ENCODE measurements around the gene BANP.
"Not testable (repeated sequence)": the region's sequence is repeated elsewhere in the genome, so short reads cannot be mapped to it uniquely, and the experiment has no call there.

The BANP gene

DNA sequence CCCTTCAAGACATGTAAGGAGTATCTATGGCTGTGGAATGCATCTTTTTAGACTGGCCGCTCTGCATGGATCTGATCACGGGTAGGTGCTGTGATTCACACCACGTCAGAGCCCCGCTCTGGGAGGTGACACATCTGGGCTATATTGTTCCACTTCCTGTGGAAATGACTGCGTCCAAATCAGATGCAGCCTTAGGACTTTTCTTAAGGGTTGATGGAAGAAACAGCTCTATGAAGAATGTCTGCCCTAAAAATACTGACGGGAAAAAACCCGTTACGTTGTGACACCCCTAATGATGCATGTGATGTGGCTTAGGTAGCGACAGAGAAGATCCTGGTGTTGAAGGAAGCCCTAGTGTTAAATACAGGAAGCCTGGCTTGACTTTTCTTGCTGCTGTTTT lies 12.2 kb downstream of the BANP start:
- Histone ChIP-seq H3K9me3 (ENCODE audit: control insufficient read depth, insufficient read depth, low read length) (no peaks in the 10 kb centered on the region), H3K4me1 (ENCODE audit: insufficient read depth, low read length) (no peaks in the 10 kb centered on the region; the same call in 1 of the 2 replicates), H3K36me3 (ENCODE audit: insufficient read depth, low read length) (no peaks in the 10 kb centered on the region), H3K9ac (ENCODE audit: low read depth, low read length) (no peak overlapping the region)

DNA sequence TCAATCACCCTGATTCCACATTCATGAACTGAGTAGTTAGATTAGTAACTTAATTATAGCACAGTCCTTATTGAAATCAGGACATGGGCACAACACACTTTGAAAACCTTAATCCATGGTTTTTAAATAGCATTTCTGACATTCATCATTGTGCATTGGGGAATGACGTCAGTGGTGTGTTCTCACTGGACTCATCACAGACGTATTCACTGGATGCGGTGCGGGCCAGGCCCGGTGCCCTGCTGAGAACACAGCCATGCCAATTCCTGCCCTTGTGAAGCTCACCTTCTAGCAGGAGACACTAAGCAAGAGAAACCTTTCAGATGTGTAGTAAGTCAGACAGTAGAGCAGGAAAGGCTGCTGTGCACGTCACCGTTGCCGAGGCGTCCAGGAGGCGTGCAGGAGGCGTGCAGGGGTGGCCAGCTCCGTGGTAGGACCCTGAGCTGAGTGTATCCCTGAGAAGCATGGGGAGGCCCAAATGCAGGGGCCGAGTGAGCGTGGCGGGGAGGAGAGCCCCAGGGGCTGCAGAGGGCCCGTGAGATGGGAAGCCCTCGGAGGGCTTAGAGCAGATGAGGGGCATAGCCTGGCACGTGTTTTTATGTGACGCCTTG lies 12.9 kb downstream of the BANP start:
- no peaks in the 10 kb centered on the region for H3K9me3 ChIP-seq (ENCODE audit: control insufficient read depth, insufficient read depth, low read length)
- no peaks in the 10 kb centered on the region for H3K36me3 ChIP-seq (ENCODE audit: insufficient read depth, low read length)
- H3K4me1 ChIP-seq (ENCODE audit: insufficient read depth, low read length), result no peaks in the 10 kb centered on the region; the same call in 1 of the 2 replicates
- H3K9ac ChIP-seq (ENCODE audit: low read depth, low read length), result no peak overlapping the region

DNA sequence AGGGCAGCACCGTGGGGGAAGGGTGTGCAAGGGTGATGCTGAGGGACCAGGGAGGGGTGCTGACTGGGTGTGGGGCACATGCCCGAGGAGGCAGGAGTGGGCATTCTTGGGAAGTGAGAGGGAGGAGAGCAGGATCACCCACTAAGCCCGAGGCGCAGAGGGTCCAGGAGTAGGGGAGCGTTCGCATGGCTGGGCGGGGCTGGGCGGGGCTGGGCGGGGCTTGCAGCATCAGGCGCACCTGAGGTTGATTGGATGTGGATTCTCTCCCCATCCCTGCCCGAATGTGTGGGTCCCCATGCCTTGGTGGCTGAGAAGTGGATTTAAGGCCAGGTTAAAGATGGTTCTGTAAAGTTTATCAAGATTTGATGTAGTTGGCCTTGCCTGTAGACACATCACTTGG lies 14.2 kb downstream of the BANP start:
- Histone ChIP-seq H3K36me3 (ENCODE audit: insufficient read depth, low read length) (no peaks in the 10 kb centered on the region), H3K9me3 (ENCODE audit: control insufficient read depth, insufficient read depth, low read length) (no peaks in the 10 kb centered on the region), H3K9ac (ENCODE audit: low read depth, low read length) (no peak overlapping the region), H3K4me1 (ENCODE audit: insufficient read depth, low read length) (no peaks in the 10 kb centered on the region; the same call in 1 of the 2 replicates)

- H3K36me3 ChIP-seq (ENCODE audit: insufficient read depth, low read length), result no peaks in the 10 kb centered on the region; the same call in 1 of the 2 replicates
- H3K9ac ChIP-seq (ENCODE audit: low read depth, low read length), result no peak overlapping the region
- no peaks in the 10 kb centered on the region; the same call in 1 of the 2 replicates for H3K4me1 ChIP-seq (ENCODE audit: insufficient read depth, low read length)
- H3K9me3 ChIP-seq (ENCODE audit: control insufficient read depth, insufficient read depth, low read length), result peaks cover 3% of the 10 kb centered on the region; the same call in 1 of the 2 replicates
Observed at GRCh38 chr16:87966064-87966645, 14.9 kb downstream of the BANP start.

GRCh38 chr16:87966685-87967185 lies 15.5 kb downstream of the BANP start:
- H3K9ac ChIP-seq (ENCODE audit: low read depth, low read length), result no peak overlapping the region
- no peaks in the 10 kb centered on the region; the same call in 1 of the 2 replicates for H3K4me1 ChIP-seq (ENCODE audit: insufficient read depth, low read length)
- no peaks in the 10 kb centered on the region; the same call in 1 of the 2 replicates for H3K36me3 ChIP-seq (ENCODE audit: insufficient read depth, low read length)
- H3K9me3 ChIP-seq (ENCODE audit: control insufficient read depth, insufficient read depth, low read length), result peaks cover 9% of the 10 kb centered on the region

DNA sequence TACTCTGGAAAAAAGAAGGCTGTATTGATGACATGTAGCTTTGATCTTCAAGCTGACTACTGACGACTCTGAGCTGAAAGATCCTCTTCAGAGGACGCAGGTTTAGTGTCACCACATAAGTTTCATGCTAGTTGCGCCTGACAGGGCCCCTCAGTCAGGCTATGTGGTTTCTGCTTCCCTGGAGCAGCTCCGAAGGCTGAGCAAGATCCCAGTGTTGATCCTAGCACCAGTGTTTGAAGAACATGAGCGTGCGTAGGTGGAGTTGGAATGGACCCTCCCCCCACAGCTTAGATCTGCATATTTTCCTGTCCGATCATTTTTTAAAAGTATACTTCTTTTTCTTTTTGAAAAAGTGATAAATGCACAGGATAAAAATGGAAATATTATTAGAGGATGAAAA lies 17.3 kb downstream of the BANP start:
- Histone ChIP-seq H3K4me1 (ENCODE audit: insufficient read depth, low read length) (no peaks in the 10 kb centered on the region; the same call in 1 of the 2 replicates), H3K9ac (ENCODE audit: low read depth, low read length) (no peak overlapping the region), H3K9me3 (ENCODE audit: control insufficient read depth, insufficient read depth, low read length) (peaks cover 17% of the 10 kb centered on the region), H3K36me3 (ENCODE audit: insufficient read depth, low read length) (no peaks in the 10 kb centered on the region; the same call in 1 of the 2 replicates)

DNA sequence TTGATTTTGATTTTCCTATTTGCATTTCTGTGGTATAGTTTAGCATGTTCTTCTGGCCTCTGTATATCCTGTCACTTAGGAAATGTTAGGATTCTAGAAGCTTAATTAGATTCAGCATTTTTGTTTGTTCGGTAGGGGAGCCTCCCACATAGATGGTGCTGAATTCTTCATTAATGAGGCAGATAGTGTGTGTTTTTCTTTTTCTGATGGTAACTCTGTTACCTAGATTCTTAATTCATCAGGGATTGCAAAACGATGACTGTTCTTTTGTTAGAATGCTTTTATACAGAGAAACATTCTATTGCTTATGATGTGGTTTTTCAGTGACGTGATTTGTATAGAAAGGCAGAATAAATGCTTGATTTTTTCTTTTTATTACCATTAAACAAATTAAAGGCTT lies 19.0 kb downstream of the BANP start:
- H3K9me3 ChIP-seq (ENCODE audit: control insufficient read depth, insufficient read depth, low read length), result peaks cover 17% of the 10 kb centered on the region
- no peak overlapping the region for H3K9ac ChIP-seq (ENCODE audit: low read depth, low read length)
- no peaks in the 10 kb centered on the region; the same call in 1 of the 2 replicates for H3K36me3 ChIP-seq (ENCODE audit: insufficient read depth, low read length)
- H3K4me1 ChIP-seq (ENCODE audit: insufficient read depth, low read length), result no peaks in the 10 kb centered on the region; the same call in 1 of the 2 replicates

GRCh38 chr16:87971933-87972332 lies 20.7 kb downstream of the BANP start:
- Histone ChIP-seq H3K9ac (ENCODE audit: low read depth, low read length) (no peak overlapping the region), H3K9me3 (ENCODE audit: control insufficient read depth, insufficient read depth, low read length) (peaks cover 17% of the 10 kb centered on the region), H3K36me3 (ENCODE audit: insufficient read depth, low read length) (no peaks in the 10 kb centered on the region; the same call in 1 of the 2 replicates), H3K4me1 (ENCODE audit: insufficient read depth, low read length) (no peaks in the 10 kb centered on the region)

DNA sequence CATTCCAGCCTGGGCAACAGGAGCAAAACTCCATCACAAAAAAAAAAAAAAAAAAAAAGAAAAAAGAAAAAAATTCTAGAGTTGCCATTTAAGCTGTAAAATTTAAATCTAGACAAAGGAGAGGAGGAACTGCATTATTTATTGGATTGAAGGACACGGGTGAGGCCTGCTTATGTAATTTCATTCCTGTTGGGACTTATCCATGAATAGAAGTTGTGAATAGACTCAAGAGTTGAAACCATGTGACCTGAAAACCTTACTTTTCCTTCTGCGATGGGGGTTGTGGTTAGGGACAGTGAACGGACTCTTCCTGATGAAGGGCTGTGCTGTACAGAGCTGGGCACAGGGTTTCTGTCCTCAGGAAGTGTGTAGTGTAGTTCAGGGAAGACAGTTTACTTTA lies 22.5 kb downstream of the BANP start:
- H3K9ac ChIP-seq (ENCODE audit: low read depth, low read length), result no peak overlapping the region
- no peaks in the 10 kb centered on the region for H3K4me1 ChIP-seq (ENCODE audit: insufficient read depth, low read length)
- peaks cover 17% of the 10 kb centered on the region for H3K9me3 ChIP-seq (ENCODE audit: control insufficient read depth, insufficient read depth, low read length)
- no peaks in the 10 kb centered on the region; the same call in 1 of the 2 replicates for H3K36me3 ChIP-seq (ENCODE audit: insufficient read depth, low read length)

DNA sequence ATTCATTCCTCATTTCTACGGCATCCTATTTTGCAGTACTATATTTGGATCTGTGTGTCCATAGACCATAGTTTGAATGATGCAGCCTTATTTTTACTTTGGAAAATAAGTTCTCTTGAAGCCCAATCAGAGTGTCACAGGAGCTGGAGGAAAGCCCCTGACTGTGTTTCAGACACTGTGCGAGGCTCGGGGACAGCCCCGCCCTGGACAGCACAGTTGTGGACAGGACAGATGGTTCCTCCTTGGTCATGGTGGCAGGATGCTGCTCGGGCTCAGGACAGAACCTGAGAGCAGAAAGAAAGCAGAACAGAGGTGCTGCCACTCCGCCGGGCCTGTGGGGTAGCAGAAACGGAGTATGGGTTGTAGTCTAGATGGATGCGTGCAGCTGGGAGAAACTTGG lies 22.9 kb downstream of the BANP start:
- Histone ChIP-seq H3K9ac (ENCODE audit: low read depth, low read length) (no peak overlapping the region), H3K4me1 (ENCODE audit: insufficient read depth, low read length) (no peaks in the 10 kb centered on the region), H3K36me3 (ENCODE audit: insufficient read depth, low read length) (no peaks in the 10 kb centered on the region; the same call in 1 of the 2 replicates), H3K9me3 (ENCODE audit: control insufficient read depth, insufficient read depth, low read length) (peaks cover 17% of the 10 kb centered on the region)

DNA sequence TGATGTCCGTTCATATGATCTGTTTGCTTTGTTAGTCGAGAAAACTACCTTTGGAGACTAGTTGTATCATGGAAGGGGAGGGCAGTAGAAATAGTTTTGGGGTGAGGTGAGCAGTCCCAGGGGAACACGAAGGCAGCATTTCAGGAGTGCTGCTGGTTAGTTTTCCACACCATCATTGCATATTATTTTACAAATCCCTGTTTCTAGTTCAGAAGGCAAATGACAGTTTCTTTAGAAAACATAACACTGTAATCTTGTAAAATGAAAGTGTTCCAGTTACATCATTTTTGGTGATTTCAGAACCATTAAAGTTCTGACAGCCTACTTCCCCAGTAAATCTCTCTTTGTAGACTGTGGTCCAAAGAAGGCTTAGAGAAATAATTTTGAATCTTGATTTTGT lies 25.4 kb downstream of the BANP start:
- Histone ChIP-seq H3K4me1 (ENCODE audit: insufficient read depth, low read length) (no peaks in the 10 kb centered on the region), H3K9ac (ENCODE audit: low read depth, low read length) (no peak overlapping the region), H3K36me3 (ENCODE audit: insufficient read depth, low read length) (no peaks in the 10 kb centered on the region), H3K9me3 (ENCODE audit: control insufficient read depth, insufficient read depth, low read length) (peaks cover 9% of the 10 kb centered on the region)

DNA sequence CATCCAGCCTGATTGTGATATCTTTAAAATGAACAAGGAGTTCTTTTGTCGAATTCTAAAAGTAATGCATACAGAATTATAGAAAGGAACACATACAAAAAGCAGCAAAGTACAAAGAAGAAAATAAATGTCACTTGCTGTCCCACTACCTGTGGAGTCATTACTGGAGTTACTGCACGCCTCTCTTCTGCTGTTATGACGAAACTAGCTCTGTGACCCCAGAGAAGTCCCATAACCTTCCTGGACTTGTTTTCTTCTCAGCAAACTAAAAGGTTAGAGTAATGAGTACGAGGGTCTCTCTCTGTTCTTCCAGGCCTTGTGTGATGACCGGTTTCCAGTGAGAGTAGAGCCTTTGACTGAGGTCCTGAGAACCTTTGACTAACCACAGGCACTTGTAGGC lies 26.9 kb downstream of the BANP start:
- Histone ChIP-seq H3K4me1 (ENCODE audit: insufficient read depth, low read length) (no peaks in the 10 kb centered on the region), H3K9ac (ENCODE audit: low read depth, low read length) (no peak overlapping the region), H3K9me3 (ENCODE audit: control insufficient read depth, insufficient read depth, low read length) (no peaks in the 10 kb centered on the region), H3K36me3 (ENCODE audit: insufficient read depth, low read length) (no peaks in the 10 kb centered on the region)

GRCh38 chr16:87979352-87979751 lies 28.1 kb downstream of the BANP start:
- Histone ChIP-seq H3K9ac (ENCODE audit: low read depth, low read length) (no peak overlapping the region), H3K36me3 (ENCODE audit: insufficient read depth, low read length) (no peaks in the 10 kb centered on the region), H3K9me3 (ENCODE audit: control insufficient read depth, insufficient read depth, low read length) (no peaks in the 10 kb centered on the region), H3K4me1 (ENCODE audit: insufficient read depth, low read length) (no peaks in the 10 kb centered on the region)

DNA sequence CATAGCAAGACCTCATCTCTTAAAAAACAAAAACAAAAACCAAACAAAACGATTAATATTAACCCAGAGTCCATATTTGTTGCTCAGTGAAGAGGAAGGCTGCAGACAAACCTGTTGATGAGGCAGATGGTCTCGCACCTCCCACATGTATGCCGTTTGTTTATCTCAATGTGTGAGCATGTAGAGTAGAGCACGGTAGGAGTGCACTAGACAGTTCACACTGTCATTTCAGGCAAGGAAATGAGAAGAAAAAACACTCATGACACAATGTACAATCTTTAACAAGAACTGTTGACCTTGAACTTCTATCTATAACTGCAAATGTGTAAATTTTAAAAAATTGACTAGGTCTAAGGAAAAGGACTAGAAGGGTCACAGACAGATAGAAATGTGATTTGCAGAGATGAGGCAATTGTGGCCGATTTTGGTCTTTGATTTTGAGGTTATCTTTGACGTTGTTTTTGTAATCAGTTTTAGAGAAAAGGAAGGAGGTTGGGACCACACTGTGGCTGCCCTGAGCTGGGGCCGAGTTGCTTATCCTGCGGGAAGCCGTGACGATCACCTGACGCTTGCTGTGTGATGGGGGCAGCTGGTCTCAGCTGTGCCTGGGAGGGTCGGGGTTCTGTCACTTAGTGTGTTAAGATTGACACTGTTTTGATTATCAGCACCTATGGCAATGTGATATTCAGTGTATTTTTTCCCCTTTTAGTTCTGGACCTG lies 28.8 kb downstream of the BANP start:
- not testable (repeated sequence) for H3K9me3 ChIP-seq (ENCODE audit: control insufficient read depth, insufficient read depth, low read length); H3K9ac ChIP-seq (ENCODE audit: low read depth, low read length); H3K4me1 ChIP-seq (ENCODE audit: insufficient read depth, low read length); H3K36me3 ChIP-seq (ENCODE audit: insufficient read depth, low read length)

- not testable (repeated sequence) for H3K9me3 ChIP-seq (ENCODE audit: control insufficient read depth, insufficient read depth, low read length); H3K9ac ChIP-seq (ENCODE audit: low read depth, low read length); H3K36me3 ChIP-seq (ENCODE audit: insufficient read depth, low read length); H3K4me1 ChIP-seq (ENCODE audit: insufficient read depth, low read length)
Observed at GRCh38 chr16:87981376-87981775, 30.1 kb downstream of the BANP start.
